Tibial nerve (tissue), 4 donors: ENCODE data around the gene CHI3L1. TPM values are rescaled to one million over a fixed set of nuclear protein-coding genes. Genes with fewer than 3 reads are reported as not detected.

Experiments used
- DNase-seq, 2 donors: peaks; one replicate each; pipeline ENCODE4 v3.0.0-alpha.2; 2019; ENCODE audit warnings: low spot score in 2 of 2
- H3K27ac ChIP-seq, 4 donors: fragments of 200-600 bp; sonication (generic) in 3 of 4; one replicate each; pipeline ENCODE4 v1.5.1; 2017 to 2019; ENCODE audit warnings: mild to moderate bottlenecking in 1 of 4
- H3K27me3 ChIP-seq, 2 donors: fragments of 200-600 bp; sonication (generic) in 1 of 2; one replicate each; pipeline versions ENCODE4 v1.5.1 to v1.6.0; 2017 to 2019
- H3K36me3 ChIP-seq, 3 donors: fragments of 200-600 bp; sonication (generic); one replicate each; pipeline ENCODE4 v1.5.1; 2018 to 2019
- H3K4me1 ChIP-seq, 4 donors: fragments of 200-600 bp; sonication (generic) in 3 of 4; one replicate each; pipeline ENCODE4 v1.5.1; 2017 to 2019
- H3K4me3 ChIP-seq, 4 donors: fragments of 200-600 bp; sonication (generic) in 3 of 4; one replicate each; pipeline ENCODE4 v1.5.1; 2017 to 2019; ENCODE audit warnings: mild to moderate bottlenecking in 1 of 4, moderate library complexity in 1 of 4
- H3K9me3 ChIP-seq, 4 donors: fragments of 200-600 bp; sonication (generic) in 3 of 4; one replicate each; pipeline ENCODE4 v1.5.1; 2017 to 2019
- CTCF ChIP-seq, 5 experiments: fragments of 200-600 bp in 3 of 5; fragments of 450-650 bp in 2 of 5; sonication (generic) in 3 of 5; IDR thresholded peaks; one replicate each; pipeline ENCODE4 v1.5.1; 2016 to 2019; ENCODE audit warnings: antibody characterized with exemption in 5 of 5, mild to moderate bottlenecking in 3 of 5, moderate library complexity in 2 of 5
- EP300 ChIP-seq, 2 donors: sonication (generic); formaldehyde crosslinking; IDR thresholded peaks; one replicate each; pipeline ENCODE4 v1.6.1; 2017; ENCODE audit warnings: antibody characterized with exemption in 2 of 2, mild to moderate bottlenecking in 1 of 2
- POLR2A ChIP-seq, 2 donors: fragments of 450-650 bp; IDR thresholded peaks; one replicate each; pipeline ENCODE4 v1.6.1; 2017; ENCODE audit warnings: antibody characterized with exemption in 2 of 2, mild to moderate bottlenecking in 2 of 2, moderate library complexity in 2 of 2
- WGBS, 2 donors: methylation state at CpG; one replicate each; pipeline ENCODE4 v1.1.5; 2018; 5-methylcytosine and 5-hydroxymethylcytosine counted together
- total RNA-seq, 4 donors: library from RNA; depleted of rRNA; stranded (reverse); fragments of >200 nt; gene quantifications; one replicate each; pipeline ENCODE4 v1.1.0, GENCODE V29; 2016

The CHI3L1 gene
- total RNA-seq, 4 donors from 2014 or later: 5.0 to 150 (median 18.8) TPM; not detected in 1

- Histone ChIP-seq H3K9me3 (no peaks in the 10 kb centered on the region), H3K27me3 (no peaks in the 10 kb centered on the region), H3K4me3 (no peak overlapping the region), H3K27ac (no peak overlapping the region), H3K4me1 (peaks cover 0 to 26% (median 0%) of the 10 kb centered on the region in 4 donors), H3K36me3 (no peaks in the 10 kb centered on the region)
- DNase-seq: no peak
- WGBS, 2 donors: 80 to 81% methylated on average over 5 of the region's 5 CpGs
- no peak for TF ChIP-seq POLR2A (IDR thresholded peaks at IDR 0.05)
- no peak for TF ChIP-seq CTCF (IDR thresholded peaks at IDR 0.05)
- no peak for TF ChIP-seq EP300 (IDR thresholded peaks at IDR 0.05)
These were observed 43.7 kb downstream of the CHI3L1 start for GRCh38 chr1:203142684-203143408.

GRCh38 chr1:203142124-203142523 is 44.4 kb downstream of the CHI3L1 start:
- TF ChIP-seq EP300 (IDR thresholded peaks at IDR 0.05) (no peak), POLR2A (IDR thresholded peaks at IDR 0.05) (no peak), CTCF (IDR thresholded peaks at IDR 0.05) (no peak)

GRCh38 chr1:203140743-203141520 is 45.6 kb downstream of the CHI3L1 start:
- H3K27me3 ChIP-seq: no peaks in the 10 kb centered on the region
- no peaks in the 10 kb centered on the region for H3K36me3 ChIP-seq
- no peak overlapping the region for H3K4me3 ChIP-seq
- no peak overlapping the region for H3K27ac ChIP-seq
- no peak for DNase-seq
- WGBS, 2 donors: 54 to 66% methylated on average over 3 to 5 of the region's 5 CpGs
- no peaks in the 10 kb centered on the region for H3K9me3 ChIP-seq
- no peak for TF ChIP-seq EP300 (IDR thresholded peaks at IDR 0.05)
- TF ChIP-seq CTCF (IDR thresholded peaks at IDR 0.05): no peak
- TF ChIP-seq POLR2A (IDR thresholded peaks at IDR 0.05): no peak
- peaks cover 0 to 17% (median 0%) of the 10 kb centered on the region in 4 donors for H3K4me1 ChIP-seq

More at GRCh38 chr1:203142124-203142523, 44.4 kb downstream of the CHI3L1 start:
- WGBS, 2 donors: 90 to 94% methylated on average over 6 of the region's 6 CpGs
- no peaks in the 10 kb centered on the region for H3K9me3 ChIP-seq
- H3K4me1 ChIP-seq: peaks cover 0 to 19% (median 0%) of the 10 kb centered on the region in 4 donors
- H3K4me3 ChIP-seq: no peak overlapping the region
- no peaks in the 10 kb centered on the region for H3K27me3 ChIP-seq
- no peak for DNase-seq
- H3K27ac ChIP-seq: no peak overlapping the region
- H3K36me3 ChIP-seq: no peaks in the 10 kb centered on the region

- WGBS, 2 donors: 77 to 78% methylated on average over 8 of the region's 8 CpGs
- H3K27me3 ChIP-seq: no peaks in the 10 kb centered on the region
These were observed 46.5 kb downstream of the CHI3L1 start for GRCh38 chr1:203139976-203140475.

More at GRCh38 chr1:203139976-203140475, 46.5 kb downstream of the CHI3L1 start:
- Histone ChIP-seq H3K9me3 (no peaks in the 10 kb centered on the region), H3K27ac (no peak overlapping the region), H3K4me1 (peaks cover 0 to 8% (median 0%) of the 10 kb centered on the region in 4 donors), H3K4me3 (no peak overlapping the region), H3K36me3 (no peaks in the 10 kb centered on the region)
- DNase-seq: no peak
- TF ChIP-seq EP300 (IDR thresholded peaks at IDR 0.05): no peak
- no peak for TF ChIP-seq CTCF (IDR thresholded peaks at IDR 0.05)
- no peak for TF ChIP-seq POLR2A (IDR thresholded peaks at IDR 0.05)
